GM23338 (cell line): ENCODE data around the gene TMEM256. TPM values are rescaled to one million over a fixed set of nuclear protein-coding genes. Genes with fewer than 3 reads are reported as not detected.

Source experiments
- ATAC-seq: fragments of 200-7000 bp; cut with Tn5 transposase; 3 replicates; pipeline ENCODE4 v1.9.1; 2020
- DNase-seq: peaks from one replicate; pipeline ENCODE4 v3.0.0-alpha.2; 2015; ENCODE audit warnings: low spot score
- H2AFZ ChIP-seq: fragments of 200-600 bp; sonication (generic); 2 replicates; pipeline ENCODE4 v1.8.0; 2016; ENCODE audit warnings: antibody characterized with exemption, mild to moderate bottlenecking, moderate library complexity
- H3F3A ChIP-seq: fragments of 200-600 bp; sonication (generic); replicated peaks from 2 replicates; pipeline ENCODE4 v1.8.0; 2017; ENCODE audit warnings: antibody characterized with exemption, mixed run types, low read depth
- H3K27ac ChIP-seq: fragments of 200-600 bp; sonication (generic); 2 replicates; pipeline ENCODE4 v1.6.1; 2016; ENCODE audit warnings: low read depth
- H3K27me3 ChIP-seq: fragments of 200-600 bp; sonication (generic); 2 replicates; pipeline ENCODE4 v1.8.0; 2016; ENCODE audit warnings: mild to moderate bottlenecking, mixed run types, moderate library complexity; ENCODE audit not compliant: insufficient read depth
- H3K36me3 ChIP-seq: fragments of 200-600 bp; sonication (generic); 2 replicates; pipeline ENCODE4 v1.8.0; 2016; ENCODE audit warnings: mild to moderate bottlenecking; ENCODE audit not compliant: insufficient read depth
- H3K4me1 ChIP-seq: fragments of 200-600 bp; sonication (generic); 2 replicates; pipeline ENCODE4 v1.8.0; 2016; ENCODE audit warnings: mild to moderate bottlenecking, moderate library complexity; ENCODE audit not compliant: insufficient read depth
- H3K4me2 ChIP-seq: fragments of 200-600 bp; sonication (generic); 2 replicates; pipeline ENCODE4 v1.7.1; 2017; ENCODE audit warnings: mixed run types
- H3K4me3 ChIP-seq: fragments of 200-600 bp; sonication (generic); 2 replicates; pipeline ENCODE4 v1.6.1; 2016; ENCODE audit warnings: mixed run types
- H3K79me2 ChIP-seq: fragments of 200-600 bp; sonication (generic); replicated peaks from 2 replicates; pipeline ENCODE4 v1.8.0; 2017; ENCODE audit warnings: mild to moderate bottlenecking; ENCODE audit not compliant: insufficient read depth
- H3K9me2 ChIP-seq: fragments of 200-600 bp; sonication (generic); 2 replicates; pipeline ENCODE4 v1.8.0; 2017; ENCODE audit not compliant: insufficient read depth
- H4K20me1 ChIP-seq: fragments of 200-600 bp; sonication (generic); replicated peaks from 2 replicates; pipeline ENCODE4 v1.8.0; 2017; ENCODE audit warnings: mild to moderate bottlenecking; ENCODE audit not compliant: insufficient read depth
- H3K27ac Mint-ChIP-seq: 2 replicates; pipeline ENCODE4 v1.8.0; 2020; ENCODE audit warnings: inconsistent platforms, mild to moderate bottlenecking, moderate library complexity, mixed read lengths
- H3K27me3 Mint-ChIP-seq: 3 replicates; pipeline ENCODE4 v1.8.0; 2022; ENCODE audit warnings: low read depth, mild to moderate bottlenecking, moderate library complexity, mixed read lengths, inconsistent platforms; ENCODE audit not compliant: insufficient read depth, poor library complexity
- H3K36me3 Mint-ChIP-seq: 3 replicates; pipeline ENCODE4 v1.8.0; 2021; ENCODE audit warnings: low read depth, mild to moderate bottlenecking, inconsistent platforms, moderate library complexity, mixed read lengths
- H3K4me1 Mint-ChIP-seq: 3 replicates; pipeline ENCODE4 v1.8.0; 2020; ENCODE audit warnings: mild to moderate bottlenecking, inconsistent platforms, mixed read lengths
- H3K4me3 Mint-ChIP-seq: 3 replicates; pipeline ENCODE4 v1.8.0; 2021; ENCODE audit warnings: moderate library complexity, mild to moderate bottlenecking, inconsistent platforms, mixed read lengths
- H3K9me3 Mint-ChIP-seq: 3 replicates; pipeline ENCODE4 v1.8.0; 2020; ENCODE audit warnings: moderate library complexity, mild to moderate bottlenecking, inconsistent platforms, mixed read lengths
- EZH2 ChIP-seq: fragments of 200-600 bp; sonication (generic); IDR thresholded peaks from one replicate; pipeline ENCODE4 v1.8.0; 2017; ENCODE audit warnings: antibody characterized with exemption, mild to moderate bottlenecking, low read depth; ENCODE audit not compliant: unreplicated experiment
- EZH2phosphoT487 ChIP-seq: fragments of 200-600 bp; sonication (generic); IDR thresholded peaks from one replicate; pipeline ENCODE4 v1.8.1; 2018; ENCODE audit warnings: antibody characterized with exemption; ENCODE audit not compliant: unreplicated experiment
- JUNB ChIP-seq: IDR thresholded peaks from one replicate; pipeline ENCODE4 v1.6.1; 2016; ENCODE audit warnings: antibody characterized with exemption; ENCODE audit not compliant: unreplicated experiment
- NANOG ChIP-seq: IDR thresholded peaks from 2 replicates; pipeline ENCODE4 v1.6.1; 2016; ENCODE audit warnings: antibody characterized with exemption, borderline replicate concordance
- POLR2AphosphoS5 ChIP-seq: IDR thresholded peaks from 2 replicates; pipeline ENCODE4 v1.6.1; 2016; ENCODE audit warnings: antibody characterized with exemption, low read depth
- STAT1 ChIP-seq: IDR thresholded peaks from one replicate; pipeline ENCODE4 v1.6.1; 2016; ENCODE audit warnings: antibody characterized with exemption; ENCODE audit not compliant: unreplicated experiment
- polyA plus RNA-seq: library from polyadenylated mRNA; unstranded; fragments of >200 nt; fragmentation: Nextera tagmentation; extraction: Ambion mirVana; gene quantifications from 2 replicates; pipeline ENCODE4 v1.2.1, GENCODE V29; 2016
- total RNA-seq: library from RNA; depleted of rRNA; stranded (reverse); fragments of >200 nt; shearing (Covaris generic); gene quantifications from 2 replicates; pipeline ENCODE4 v1.2.3, GENCODE V29; 2014
- TF ChIP-seq, protein P1 (sequence below), 2 experiments: fragments of 200-600 bp in 1 of 2; sonication (generic) in 1 of 2; conservative IDR thresholded peaks; 2 replicates each; pipeline versions ENCODE4 v1.5.1 to v1.6.1; 2016 to 2017; ENCODE audit warnings: antibody characterized with exemption in 2 of 2, low read depth in 2 of 2, mild to moderate bottlenecking in 2 of 2, moderate library complexity in 1 of 2
- TF ChIP-seq, protein P2 (sequence below): fragments of 250-450 bp; sonication (Bioruptor Pico); IDR thresholded peaks from 2 replicates; pipeline ENCODE4 v1.5.0; 2020; ENCODE audit warnings: mild to moderate bottlenecking, moderate library complexity
- TF ChIP-seq, protein P3 (sequence below): IDR thresholded peaks from one replicate; pipeline ENCODE4 v1.6.1; 2018; ENCODE audit warnings: antibody characterized with exemption; ENCODE audit not compliant: unreplicated experiment

The TMEM256 gene
- total and polyA plus RNA-seq, 2 experiments from 2014 or later, result 127 to 197 TPM

DNA sequence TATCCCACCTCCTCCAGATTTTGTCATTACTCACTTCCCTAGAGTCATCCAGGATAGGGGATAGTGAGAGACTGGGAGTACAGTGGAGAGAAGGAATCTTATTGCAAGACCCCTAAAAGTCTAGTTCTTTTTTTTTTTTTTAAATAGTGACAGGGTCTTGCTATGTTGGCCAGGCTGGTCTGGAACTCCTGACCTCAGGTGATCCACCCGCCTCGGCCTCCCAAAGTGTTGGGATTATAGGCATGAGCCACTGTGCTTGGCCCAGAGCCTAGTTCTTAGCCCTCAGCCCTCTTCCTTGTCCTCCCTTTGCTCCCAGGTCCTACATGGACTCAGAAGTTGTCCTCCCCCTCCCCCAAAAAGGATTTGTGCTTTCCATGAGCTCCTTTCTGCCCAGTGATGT is 38.2 kb upstream of the TMEM256 start (continued):
- TF ChIP-seq STAT1, result no peak
- TF ChIP-seq JUNB, result no peak
- TF ChIP-seq POLR2AphosphoS5, result no peak
- no peak for TF ChIP-seq EZH2

DNA sequence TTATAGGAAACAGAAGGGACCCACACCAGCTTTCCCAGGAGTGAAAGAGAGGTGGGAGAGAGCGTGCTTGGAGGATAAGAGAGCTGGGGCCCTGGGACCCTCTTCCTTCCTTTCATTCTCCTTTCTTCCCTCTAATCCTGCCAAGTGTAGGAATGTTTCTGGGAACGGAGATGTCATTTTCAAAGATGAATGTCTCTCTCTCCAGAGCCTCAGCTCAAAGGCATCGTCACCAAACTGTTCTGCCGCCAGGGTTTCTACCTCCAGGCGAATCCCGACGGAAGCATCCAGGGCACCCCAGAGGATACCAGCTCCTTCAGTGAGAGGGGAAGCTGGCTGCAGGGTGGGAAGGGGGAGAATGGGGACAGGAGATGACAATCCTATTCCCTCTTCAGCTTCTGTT is 37.4 kb upstream of the TMEM256 start:
- Histone ChIP-seq H3K36me3 (no peaks in the 10 kb centered on the region), H3F3A (peaks cover 49% of the 10 kb centered on the region), H3K27me3 (peaks cover 48% of the 10 kb centered on the region), H3K4me2 (peak overlapping the region; percentile 76), H2AFZ (peak overlapping the region; percentile 72; the same call in 1 of the 2 replicates), H3K79me2 (no peaks in the 10 kb centered on the region), H3K9me2 (no peaks in the 10 kb centered on the region), H3K27ac (peak overlapping the region; percentile 65; the same call in 1 of the 2 replicates), H3K4me3 (peak overlapping the region; percentile 98), H4K20me1 (peaks cover 3% of the 10 kb centered on the region; the same call in 1 of the 2 replicates), H3K4me1 (peaks cover 37% of the 10 kb centered on the region)
- Mint-ChIP-seq H3K9me3 (no peaks in the 10 kb centered on the region), H3K4me1 (peaks cover 38% of the 10 kb centered on the region), H3K27me3 (peaks cover 50% of the 10 kb centered on the region), H3K36me3 (no peaks in the 10 kb centered on the region; the same call in 2 of the 3 replicates), H3K4me3 (peak overlapping the region; percentile 96), H3K27ac (no peak overlapping the region)
- peak; percentile 44 for DNase-seq
- no peak for TF ChIP-seq JUNB
- TF ChIP-seq EZH2phosphoT487, result no peak
- TF ChIP-seq, protein P1, sequence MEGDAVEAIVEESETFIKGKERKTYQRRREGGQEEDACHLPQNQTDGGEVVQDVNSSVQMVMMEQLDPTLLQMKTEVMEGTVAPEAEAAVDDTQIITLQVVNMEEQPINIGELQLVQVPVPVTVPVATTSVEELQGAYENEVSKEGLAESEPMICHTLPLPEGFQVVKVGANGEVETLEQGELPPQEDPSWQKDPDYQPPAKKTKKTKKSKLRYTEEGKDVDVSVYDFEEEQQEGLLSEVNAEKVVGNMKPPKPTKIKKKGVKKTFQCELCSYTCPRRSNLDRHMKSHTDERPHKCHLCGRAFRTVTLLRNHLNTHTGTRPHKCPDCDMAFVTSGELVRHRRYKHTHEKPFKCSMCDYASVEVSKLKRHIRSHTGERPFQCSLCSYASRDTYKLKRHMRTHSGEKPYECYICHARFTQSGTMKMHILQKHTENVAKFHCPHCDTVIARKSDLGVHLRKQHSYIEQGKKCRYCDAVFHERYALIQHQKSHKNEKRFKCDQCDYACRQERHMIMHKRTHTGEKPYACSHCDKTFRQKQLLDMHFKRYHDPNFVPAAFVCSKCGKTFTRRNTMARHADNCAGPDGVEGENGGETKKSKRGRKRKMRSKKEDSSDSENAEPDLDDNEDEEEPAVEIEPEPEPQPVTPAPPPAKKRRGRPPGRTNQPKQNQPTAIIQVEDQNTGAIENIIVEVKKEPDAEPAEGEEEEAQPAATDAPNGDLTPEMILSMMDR (conservative IDR thresholded peaks at IDR 0.05; ENCODE audit: low read depth in 2 of 2), result 0 out of 4 replicates have a peak, but pooled peaks of 1 of the 2 experiments have one; percentile 2
- no peak for TF ChIP-seq NANOG
- TF ChIP-seq POLR2AphosphoS5, result no peak
- ATAC-seq, result no peak

DNA sequence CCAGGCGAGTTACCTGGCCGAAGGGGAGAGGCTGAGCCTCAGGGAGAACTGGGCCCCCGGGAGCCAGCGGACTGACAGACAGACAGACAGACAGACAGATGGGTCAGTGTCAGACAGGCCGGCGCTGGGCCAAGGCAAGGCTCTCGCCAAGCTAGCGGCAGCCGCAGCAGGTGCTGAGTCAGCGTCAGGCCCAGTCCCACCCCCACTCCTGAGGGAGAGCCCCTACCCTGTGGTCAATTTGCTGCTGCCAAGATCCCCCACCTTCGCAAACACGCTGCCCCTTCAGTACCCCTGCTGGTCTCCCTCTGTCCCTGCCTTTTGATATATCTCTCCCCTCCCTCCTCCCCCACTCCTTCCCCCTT is 36.9 kb upstream of the TMEM256 start:
- H3K36me3 ChIP-seq, result no peaks in the 10 kb centered on the region
- H3F3A ChIP-seq, result peaks cover 52% of the 10 kb centered on the region
- peak overlapping the region; percentile 72 for H2AFZ ChIP-seq
- H3K79me2 ChIP-seq, result no peaks in the 10 kb centered on the region
- Mint-ChIP-seq H3K27ac (peak overlapping the region; percentile 98), H3K9me3 (no peaks in the 10 kb centered on the region), H3K4me1 (peaks cover 36% of the 10 kb centered on the region), H3K4me3 (peak overlapping the region; percentile 96), H3K27me3 (peaks cover 51% of the 10 kb centered on the region), H3K36me3 (no peaks in the 10 kb centered on the region; the same call in 2 of the 3 replicates)
- H3K4me3 ChIP-seq, result peak overlapping the region; percentile 98
- H3K9me2 ChIP-seq, result no peaks in the 10 kb centered on the region
- peak; percentile 3 for ATAC-seq
- H3K4me1 ChIP-seq, result peaks cover 33% of the 10 kb centered on the region
- H4K20me1 ChIP-seq, result peaks cover 3% of the 10 kb centered on the region; the same call in 1 of the 2 replicates
- peak; percentile 71 for DNase-seq
- H3K27me3 ChIP-seq, result peaks cover 48% of the 10 kb centered on the region
- peak overlapping the region; percentile 76 for H3K4me2 ChIP-seq
- H3K27ac ChIP-seq, result peak overlapping the region; percentile 95
- TF ChIP-seq, protein P2, sequence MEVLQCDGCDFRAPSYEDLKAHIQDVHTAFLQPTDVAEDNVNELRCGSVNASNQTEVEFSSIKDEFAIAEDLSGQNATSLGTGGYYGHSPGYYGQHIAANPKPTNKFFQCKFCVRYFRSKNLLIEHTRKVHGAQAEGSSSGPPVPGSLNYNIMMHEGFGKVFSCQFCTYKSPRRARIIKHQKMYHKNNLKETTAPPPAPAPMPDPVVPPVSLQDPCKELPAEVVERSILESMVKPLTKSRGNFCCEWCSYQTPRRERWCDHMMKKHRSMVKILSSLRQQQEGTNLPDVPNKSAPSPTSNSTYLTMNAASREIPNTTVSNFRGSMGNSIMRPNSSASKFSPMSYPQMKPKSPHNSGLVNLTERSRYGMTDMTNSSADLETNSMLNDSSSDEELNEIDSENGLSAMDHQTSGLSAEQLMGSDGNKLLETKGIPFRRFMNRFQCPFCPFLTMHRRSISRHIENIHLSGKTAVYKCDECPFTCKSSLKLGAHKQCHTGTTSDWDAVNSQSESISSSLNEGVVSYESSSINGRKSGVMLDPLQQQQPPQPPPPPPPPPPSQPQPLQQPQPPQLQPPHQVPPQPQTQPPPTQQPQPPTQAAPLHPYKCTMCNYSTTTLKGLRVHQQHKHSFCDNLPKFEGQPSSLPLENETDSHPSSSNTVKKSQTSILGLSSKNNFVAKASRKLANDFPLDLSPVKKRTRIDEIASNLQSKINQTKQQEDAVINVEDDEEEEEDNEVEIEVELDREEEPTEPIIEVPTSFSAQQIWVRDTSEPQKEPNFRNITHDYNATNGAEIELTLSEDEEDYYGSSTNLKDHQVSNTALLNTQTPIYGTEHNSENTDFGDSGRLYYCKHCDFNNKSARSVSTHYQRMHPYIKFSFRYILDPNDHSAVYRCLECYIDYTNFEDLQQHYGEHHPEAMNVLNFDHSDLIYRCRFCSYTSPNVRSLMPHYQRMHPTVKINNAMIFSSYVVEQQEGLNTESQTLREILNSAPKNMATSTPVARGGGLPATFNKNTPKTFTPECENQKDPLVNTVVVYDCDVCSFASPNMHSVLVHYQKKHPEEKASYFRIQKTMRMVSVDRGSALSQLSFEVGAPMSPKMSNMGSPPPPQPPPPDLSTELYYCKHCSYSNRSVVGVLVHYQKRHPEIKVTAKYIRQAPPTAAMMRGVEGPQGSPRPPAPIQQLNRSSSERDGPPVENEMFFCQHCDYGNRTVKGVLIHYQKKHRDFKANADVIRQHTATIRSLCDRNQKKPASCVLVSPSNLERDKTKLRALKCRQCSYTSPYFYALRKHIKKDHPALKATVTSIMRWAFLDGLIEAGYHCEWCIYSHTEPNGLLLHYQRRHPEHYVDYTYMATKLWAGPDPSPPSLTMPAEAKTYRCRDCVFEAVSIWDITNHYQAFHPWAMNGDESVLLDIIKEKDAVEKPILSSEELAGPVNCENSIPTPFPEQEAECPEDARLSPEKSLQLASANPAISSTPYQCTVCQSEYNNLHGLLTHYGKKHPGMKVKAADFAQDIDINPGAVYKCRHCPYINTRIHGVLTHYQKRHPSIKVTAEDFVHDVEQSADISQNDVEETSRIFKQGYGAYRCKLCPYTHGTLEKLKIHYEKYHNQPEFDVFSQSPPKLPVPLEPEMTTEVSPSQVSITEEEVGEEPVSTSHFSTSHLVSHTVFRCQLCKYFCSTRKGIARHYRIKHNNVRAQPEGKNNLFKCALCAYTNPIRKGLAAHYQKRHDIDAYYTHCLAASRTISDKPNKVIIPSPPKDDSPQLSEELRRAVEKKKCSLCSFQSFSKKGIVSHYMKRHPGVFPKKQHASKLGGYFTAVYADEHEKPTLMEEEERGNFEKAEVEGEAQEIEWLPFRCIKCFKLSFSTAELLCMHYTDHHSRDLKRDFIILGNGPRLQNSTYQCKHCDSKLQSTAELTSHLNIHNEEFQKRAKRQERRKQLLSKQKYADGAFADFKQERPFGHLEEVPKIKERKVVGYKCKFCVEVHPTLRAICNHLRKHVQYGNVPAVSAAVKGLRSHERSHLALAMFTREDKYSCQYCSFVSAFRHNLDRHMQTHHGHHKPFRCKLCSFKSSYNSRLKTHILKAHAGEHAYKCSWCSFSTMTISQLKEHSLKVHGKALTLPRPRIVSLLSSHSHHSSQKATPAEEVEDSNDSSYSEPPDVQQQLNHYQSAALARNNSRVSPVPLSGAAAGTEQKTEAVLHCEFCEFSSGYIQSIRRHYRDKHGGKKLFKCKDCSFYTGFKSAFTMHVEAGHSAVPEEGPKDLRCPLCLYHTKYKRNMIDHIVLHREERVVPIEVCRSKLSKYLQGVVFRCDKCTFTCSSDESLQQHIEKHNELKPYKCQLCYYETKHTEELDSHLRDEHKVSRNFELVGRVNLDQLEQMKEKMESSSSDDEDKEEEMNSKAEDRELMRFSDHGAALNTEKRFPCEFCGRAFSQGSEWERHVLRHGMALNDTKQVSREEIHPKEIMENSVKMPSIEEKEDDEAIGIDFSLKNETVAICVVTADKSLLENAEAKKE, result no peak
- TF ChIP-seq POLR2AphosphoS5 (no peak), NANOG (no peak)
- TF ChIP-seq, protein P3, sequence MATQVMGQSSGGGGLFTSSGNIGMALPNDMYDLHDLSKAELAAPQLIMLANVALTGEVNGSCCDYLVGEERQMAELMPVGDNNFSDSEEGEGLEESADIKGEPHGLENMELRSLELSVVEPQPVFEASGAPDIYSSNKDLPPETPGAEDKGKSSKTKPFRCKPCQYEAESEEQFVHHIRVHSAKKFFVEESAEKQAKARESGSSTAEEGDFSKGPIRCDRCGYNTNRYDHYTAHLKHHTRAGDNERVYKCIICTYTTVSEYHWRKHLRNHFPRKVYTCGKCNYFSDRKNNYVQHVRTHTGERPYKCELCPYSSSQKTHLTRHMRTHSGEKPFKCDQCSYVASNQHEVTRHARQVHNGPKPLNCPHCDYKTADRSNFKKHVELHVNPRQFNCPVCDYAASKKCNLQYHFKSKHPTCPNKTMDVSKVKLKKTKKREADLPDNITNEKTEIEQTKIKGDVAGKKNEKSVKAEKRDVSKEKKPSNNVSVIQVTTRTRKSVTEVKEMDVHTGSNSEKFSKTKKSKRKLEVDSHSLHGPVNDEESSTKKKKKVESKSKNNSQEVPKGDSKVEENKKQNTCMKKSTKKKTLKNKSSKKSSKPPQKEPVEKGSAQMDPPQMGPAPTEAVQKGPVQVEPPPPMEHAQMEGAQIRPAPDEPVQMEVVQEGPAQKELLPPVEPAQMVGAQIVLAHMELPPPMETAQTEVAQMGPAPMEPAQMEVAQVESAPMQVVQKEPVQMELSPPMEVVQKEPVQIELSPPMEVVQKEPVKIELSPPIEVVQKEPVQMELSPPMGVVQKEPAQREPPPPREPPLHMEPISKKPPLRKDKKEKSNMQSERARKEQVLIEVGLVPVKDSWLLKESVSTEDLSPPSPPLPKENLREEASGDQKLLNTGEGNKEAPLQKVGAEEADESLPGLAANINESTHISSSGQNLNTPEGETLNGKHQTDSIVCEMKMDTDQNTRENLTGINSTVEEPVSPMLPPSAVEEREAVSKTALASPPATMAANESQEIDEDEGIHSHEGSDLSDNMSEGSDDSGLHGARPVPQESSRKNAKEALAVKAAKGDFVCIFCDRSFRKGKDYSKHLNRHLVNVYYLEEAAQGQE, result peak; percentile 14
